Tibial nerve (tissue), 4 donors: ENCODE results near the gene INSIG1.

Experiments used
- EP300 ChIP-seq, 2 donors: sonication (generic); formaldehyde crosslinking; IDR thresholded peaks; one replicate each; pipeline ENCODE4 v1.6.1; 2017; ENCODE audit warnings: antibody characterized with exemption in 2 of 2, mild to moderate bottlenecking in 1 of 2
- TF ChIP-seq, protein P1 (sequence below), 5 experiments: fragments of 200-600 bp in 3 of 5; fragments of 450-650 bp in 2 of 5; sonication (generic) in 3 of 5; IDR thresholded peaks; one replicate each; pipeline ENCODE4 v1.5.1; 2016 to 2019; ENCODE audit warnings: antibody characterized with exemption in 5 of 5, mild to moderate bottlenecking in 3 of 5, moderate library complexity in 2 of 5

DNA sequence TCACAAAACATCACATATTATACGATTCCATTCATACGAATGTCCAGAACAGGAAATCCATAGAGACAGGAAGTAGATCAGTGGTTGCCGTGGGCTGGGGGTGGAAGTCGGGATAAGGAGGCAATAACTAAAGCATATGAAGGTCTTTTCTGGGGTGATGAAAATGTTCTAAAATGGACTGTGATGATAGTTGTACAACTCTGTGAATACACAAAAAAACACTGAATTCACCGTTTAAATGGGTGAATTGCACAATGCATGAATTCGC lies 3.2 kb upstream of the INSIG1 start:
- TF ChIP-seq, protein P1, sequence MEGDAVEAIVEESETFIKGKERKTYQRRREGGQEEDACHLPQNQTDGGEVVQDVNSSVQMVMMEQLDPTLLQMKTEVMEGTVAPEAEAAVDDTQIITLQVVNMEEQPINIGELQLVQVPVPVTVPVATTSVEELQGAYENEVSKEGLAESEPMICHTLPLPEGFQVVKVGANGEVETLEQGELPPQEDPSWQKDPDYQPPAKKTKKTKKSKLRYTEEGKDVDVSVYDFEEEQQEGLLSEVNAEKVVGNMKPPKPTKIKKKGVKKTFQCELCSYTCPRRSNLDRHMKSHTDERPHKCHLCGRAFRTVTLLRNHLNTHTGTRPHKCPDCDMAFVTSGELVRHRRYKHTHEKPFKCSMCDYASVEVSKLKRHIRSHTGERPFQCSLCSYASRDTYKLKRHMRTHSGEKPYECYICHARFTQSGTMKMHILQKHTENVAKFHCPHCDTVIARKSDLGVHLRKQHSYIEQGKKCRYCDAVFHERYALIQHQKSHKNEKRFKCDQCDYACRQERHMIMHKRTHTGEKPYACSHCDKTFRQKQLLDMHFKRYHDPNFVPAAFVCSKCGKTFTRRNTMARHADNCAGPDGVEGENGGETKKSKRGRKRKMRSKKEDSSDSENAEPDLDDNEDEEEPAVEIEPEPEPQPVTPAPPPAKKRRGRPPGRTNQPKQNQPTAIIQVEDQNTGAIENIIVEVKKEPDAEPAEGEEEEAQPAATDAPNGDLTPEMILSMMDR (IDR thresholded peaks at IDR 0.05) = no peak
- no peak for TF ChIP-seq EP300 (IDR thresholded peaks at IDR 0.05)
